Spleen (tissue), 11 donors: ENCODE data around the gene KCND2. TPM values are rescaled to one million over a fixed set of nuclear protein-coding genes. Genes with fewer than 3 reads are reported as not detected.

ENCODE experiments used
- DNase-seq: peaks from one replicate; pipeline ENCODE4 v3.0.0-alpha.2; 2020
- H3K27ac ChIP-seq, 8 donors: fragments of 200-600 bp; sonication (generic) in 7 of 8; 1 replicate in 4 of 8; 2 replicates in 4 of 8; pipeline versions ENCODE4 v1.5.0 to v1.8.0; 2016 to 2021; ENCODE audit warnings: inconsistent platforms in 4 of 8, mild to moderate bottlenecking in 4 of 8, moderate library complexity in 1 of 8
- H3K27me3 ChIP-seq, 7 donors: fragments of 200-600 bp; sonication (generic) in 6 of 7; replicated peaks in 1 of 7; 1 replicate in 4 of 7; 2 replicates in 3 of 7; pipeline versions ENCODE4 v1.5.0 to v1.8.0; 2016 to 2021; ENCODE audit warnings: inconsistent platforms in 3 of 7, mild to moderate bottlenecking in 1 of 7
- H3K36me3 ChIP-seq, 6 donors: fragments of 200-600 bp; sonication (generic) in 5 of 6; 1 replicate in 4 of 6; 2 replicates in 2 of 6; pipeline versions ENCODE4 v1.5.0 to v1.8.0; 2016 to 2021; ENCODE audit warnings: inconsistent platforms in 2 of 6
- H3K4me1 ChIP-seq, 6 donors: fragments of 200-600 bp; sonication (generic) in 5 of 6; 1 replicate in 3 of 6; 2 replicates in 3 of 6; pipeline versions ENCODE4 v1.5.0 to v1.8.0; 2016 to 2021; ENCODE audit warnings: inconsistent platforms in 3 of 6
- H3K4me3 ChIP-seq, 8 donors: fragments of 200-600 bp; sonication (generic) in 7 of 8; 1 replicate in 4 of 8; 2 replicates in 4 of 8; pipeline versions ENCODE4 v1.5.0 to v1.8.0; 2016 to 2021; ENCODE audit warnings: inconsistent platforms in 4 of 8, mild to moderate bottlenecking in 4 of 8, moderate library complexity in 2 of 8
- H3K9me3 ChIP-seq, 8 donors: fragments of 200-600 bp; sonication (generic) in 7 of 8; 1 replicate in 4 of 8; 2 replicates in 4 of 8; pipeline versions ENCODE4 v1.5.0 to v1.8.0; 2016 to 2021; ENCODE audit warnings: inconsistent platforms in 4 of 8
- POLR2A ChIP-seq, 3 donors: fragments of 450-650 bp; IDR thresholded peaks; one replicate each; pipeline ENCODE4 v1.5.1; 2017; ENCODE audit warnings: antibody characterized with exemption in 3 of 3, mild to moderate bottlenecking in 1 of 3
- POLR2AphosphoS5 ChIP-seq, 3 donors: sonication (generic); formaldehyde crosslinking; IDR thresholded peaks; one replicate each; pipeline ENCODE4 v1.5.1; 2017; ENCODE audit warnings: antibody characterized with exemption in 3 of 3
- WGBS, 5 donors: extraction: QIAGEN DNeasy Blood & Tissue Kit in 3 of 5; methylation state at CpG; one replicate each; pipeline versions ENCODE4 v1.1.5 to v1.1.7; 2013 to 2018; 5-methylcytosine and 5-hydroxymethylcytosine counted together
- intact Hi-C: fragments of 100-400 bp; cut with DNase I; formaldehyde crosslinking; loops from one replicate; pipeline ENCODE4 v1.15.0; 2023; ENCODE audit warnings: low total_unique reads
- polyA plus RNA-seq, 3 donors: library from polyadenylated mRNA; stranded (reverse); fragments of 200-250 nt; gene quantifications; one replicate each; pipeline ENCODE4 v1.2.1, GENCODE V29; 2013
- total RNA-seq, 7 donors: library from RNA; depleted of rRNA in 3 of 7; stranded (reverse); fragments of >200 nt in 3 of 7; fragmentation: NEBNext Ultra II Directional in 4 of 7; extraction: Animal tissue kit (Norgen Biotek cat#: 25700) in 4 of 7; gene quantifications; one replicate each; pipeline versions ENCODE4 v1.1.0 to v1.2.1, GENCODE V29; 2016 to 2021
- TF ChIP-seq, protein P1 (sequence below), 11 experiments: fragments of 200-600 bp in 7 of 11; fragments of 450-650 bp in 4 of 11; sonication (generic) in 4 of 11; IDR thresholded peaks in 8 of 11; conservative IDR thresholded peaks in 3 of 11; 1 replicate in 7 of 11; 2 replicates in 4 of 11; pipeline versions ENCODE4 v1.4.0 to v1.8.0; 2016 to 2021; ENCODE audit warnings: antibody characterized with exemption in 11 of 11, inconsistent platforms in 4 of 11, mild to moderate bottlenecking in 1 of 11
- donor health status: healthy with polysubstance abuse.
- donor health status: DM: no; HTN: no; CAD: no; lungs with moderate emphysema.
- donor health status: DM: no; HTN: no; CAD: no.
- donor health status: Bipolar disorder and iron deficiency.
- donor health status: healthy.
- donor health status: DM: no; HTN: no; CAD: no.
- donor health status: DM: yes; HTN: yes; CAD: no.

The KCND2 gene
- total and polyA plus RNA-seq, 10 donors = 0.02 to 0.80 (median 0.26) TPM; not detected in 1

GRCh38 chr7:120538335-120538734 lies 265.4 kb downstream of the KCND2 start:
- 80 to 100% (median 88%) methylated on average over 1 of the region's 1 CpG for WGBS, 5 donors
- Histone ChIP-seq H3K4me1 (no peaks in the 10 kb centered on the region), H3K4me3 (no peak overlapping the region), H3K9me3 (no peaks in the 10 kb centered on the region), H3K27me3 (no peaks in the 10 kb centered on the region), H3K27ac (no peak overlapping the region), H3K36me3 (no peaks in the 10 kb centered on the region)
- intact Hi-C loops = no loop called here
- DNase-seq = no peak
- no peak for TF ChIP-seq POLR2AphosphoS5 (IDR thresholded peaks at IDR 0.05)
- TF ChIP-seq, protein P1, sequence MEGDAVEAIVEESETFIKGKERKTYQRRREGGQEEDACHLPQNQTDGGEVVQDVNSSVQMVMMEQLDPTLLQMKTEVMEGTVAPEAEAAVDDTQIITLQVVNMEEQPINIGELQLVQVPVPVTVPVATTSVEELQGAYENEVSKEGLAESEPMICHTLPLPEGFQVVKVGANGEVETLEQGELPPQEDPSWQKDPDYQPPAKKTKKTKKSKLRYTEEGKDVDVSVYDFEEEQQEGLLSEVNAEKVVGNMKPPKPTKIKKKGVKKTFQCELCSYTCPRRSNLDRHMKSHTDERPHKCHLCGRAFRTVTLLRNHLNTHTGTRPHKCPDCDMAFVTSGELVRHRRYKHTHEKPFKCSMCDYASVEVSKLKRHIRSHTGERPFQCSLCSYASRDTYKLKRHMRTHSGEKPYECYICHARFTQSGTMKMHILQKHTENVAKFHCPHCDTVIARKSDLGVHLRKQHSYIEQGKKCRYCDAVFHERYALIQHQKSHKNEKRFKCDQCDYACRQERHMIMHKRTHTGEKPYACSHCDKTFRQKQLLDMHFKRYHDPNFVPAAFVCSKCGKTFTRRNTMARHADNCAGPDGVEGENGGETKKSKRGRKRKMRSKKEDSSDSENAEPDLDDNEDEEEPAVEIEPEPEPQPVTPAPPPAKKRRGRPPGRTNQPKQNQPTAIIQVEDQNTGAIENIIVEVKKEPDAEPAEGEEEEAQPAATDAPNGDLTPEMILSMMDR (IDR thresholded peaks at IDR 0.05 in 8 of 11, conservative IDR thresholded peaks at IDR 0.05 in 3 of 11) = no peak
- no peak for TF ChIP-seq POLR2A (IDR thresholded peaks at IDR 0.05)

DNA sequence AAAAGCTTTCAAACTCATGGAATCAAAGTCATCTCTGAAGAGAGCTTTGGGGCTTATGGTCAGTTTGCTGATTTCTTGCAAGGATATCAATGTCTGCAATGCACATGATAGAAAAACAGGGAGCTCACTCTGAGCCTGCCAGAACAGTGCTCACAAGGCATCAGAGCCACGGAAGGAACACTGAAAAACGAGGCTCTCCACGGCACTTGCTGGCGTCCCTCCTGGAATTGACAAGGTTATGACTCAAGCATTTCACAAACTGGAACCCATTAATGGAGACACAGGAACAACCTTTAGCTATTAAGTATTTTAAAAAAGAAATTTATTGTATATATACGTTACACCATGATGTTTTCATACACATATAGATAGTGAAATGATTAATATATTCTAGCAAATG lies 266.3 kb downstream of the KCND2 start:
- no peak for TF ChIP-seq POLR2AphosphoS5 (IDR thresholded peaks at IDR 0.05)
- TF ChIP-seq, protein P1 (IDR thresholded peaks at IDR 0.05 in 8 of 11, conservative IDR thresholded peaks at IDR 0.05 in 3 of 11) = no peak
- TF ChIP-seq POLR2A (IDR thresholded peaks at IDR 0.05) = no peak
- Histone ChIP-seq H3K27me3 (no peaks in the 10 kb centered on the region), H3K27ac (no peak overlapping the region), H3K4me3 (no peak overlapping the region), H3K4me1 (no peaks in the 10 kb centered on the region), H3K36me3 (no peaks in the 10 kb centered on the region), H3K9me3 (no peaks in the 10 kb centered on the region)
- no peak for DNase-seq
- 74 to 94% (median 87%) methylated on average over 5 of the region's 5 CpGs for WGBS, 5 donors
- intact Hi-C loops = no loop called here

- H3K36me3 ChIP-seq = no peaks in the 10 kb centered on the region
- TF ChIP-seq POLR2A (IDR thresholded peaks at IDR 0.05) = no peak
- no peaks in the 10 kb centered on the region for H3K27me3 ChIP-seq
- H3K4me3 ChIP-seq = no peak overlapping the region
- WGBS, 5 donors = 28 to 44% (median 37%) methylated on average over 4 of the region's 4 CpGs
- no peaks in the 10 kb centered on the region for H3K9me3 ChIP-seq
- no peaks in the 10 kb centered on the region for H3K4me1 ChIP-seq
- no peak overlapping the region for H3K27ac ChIP-seq
- intact Hi-C loops = no loop called here
- DNase-seq = no peak
Measured at GRCh38 chr7:120547605-120548004, 274.6 kb downstream of the KCND2 start.

- intact Hi-C loops = no loop called here
- DNase-seq = no peak
- TF ChIP-seq POLR2AphosphoS5 (IDR thresholded peaks at IDR 0.05) (no peak), POLR2A (IDR thresholded peaks at IDR 0.05) (no peak)
- TF ChIP-seq, protein P1 (IDR thresholded peaks at IDR 0.05 in 8 of 11, conservative IDR thresholded peaks at IDR 0.05 in 3 of 11) = no peak
- Histone ChIP-seq H3K4me1 (no peaks in the 10 kb centered on the region), H3K27ac (no peak overlapping the region), H3K4me3 (no peak overlapping the region), H3K9me3 (no peaks in the 10 kb centered on the region), H3K36me3 (no peaks in the 10 kb centered on the region), H3K27me3 (no peaks in the 10 kb centered on the region)
- 52 to 64% (median 56%) methylated on average over 1 of the region's 1 CpG for WGBS, 5 donors
Measured at GRCh38 chr7:120550494-120551048, 277.6 kb downstream of the KCND2 start.

- Histone ChIP-seq H3K4me3 (no peak overlapping the region), H3K27ac (no peak overlapping the region), H3K36me3 (no peaks in the 10 kb centered on the region), H3K27me3 (no peaks in the 10 kb centered on the region), H3K4me1 (no peaks in the 10 kb centered on the region), H3K9me3 (no peaks in the 10 kb centered on the region)
- 0 to 35% (median 0%) methylated on average over 1 of the region's 1 CpG for WGBS, 5 donors
- intact Hi-C loops = no loop called here
- TF ChIP-seq, protein P1 (IDR thresholded peaks at IDR 0.05 in 8 of 11, conservative IDR thresholded peaks at IDR 0.05 in 3 of 11) = no peak
- TF ChIP-seq POLR2AphosphoS5 (IDR thresholded peaks at IDR 0.05) (no peak), POLR2A (IDR thresholded peaks at IDR 0.05) (no peak)
- no peak for DNase-seq
Measured at GRCh38 chr7:120553491-120553890, 280.5 kb downstream of the KCND2 start.
